Sigmoid colon (tissue), 7 donors: ENCODE results near the gene VPS45. TPM values are rescaled to one million over a fixed set of nuclear protein-coding genes. Genes with fewer than 3 reads are reported as not detected.

Experiments
- DNase-seq: peaks from one replicate; pipeline ENCODE4 v3.0.0-alpha.2; 2019
- H3K27ac ChIP-seq, 4 donors: fragments of 200-600 bp; sonication (generic); one replicate each; pipeline ENCODE4 v1.5.1; 2016 to 2019; ENCODE audit warnings: mild to moderate bottlenecking in 1 of 4
- H3K27me3 ChIP-seq, 3 donors: fragments of 200-600 bp; sonication (generic); one replicate each; pipeline ENCODE4 v1.5.1; 2019; ENCODE audit warnings: mild to moderate bottlenecking in 1 of 3
- H3K36me3 ChIP-seq, 4 donors: fragments of 200-600 bp; sonication (generic); one replicate each; pipeline ENCODE4 v1.5.1; 2016 to 2019
- H3K4me1 ChIP-seq, 4 donors: fragments of 200-600 bp; sonication (generic); one replicate each; pipeline ENCODE4 v1.5.1; 2017 to 2019
- H3K4me3 ChIP-seq, 4 donors: fragments of 200-600 bp; sonication (generic); one replicate each; pipeline ENCODE4 v1.5.1; 2017 to 2019; ENCODE audit warnings: mild to moderate bottlenecking in 2 of 4, moderate library complexity in 1 of 4
- H3K9me3 ChIP-seq, 4 donors: fragments of 200-600 bp in 3 of 4; sonication (generic) in 3 of 4; one replicate each; pipeline versions ENCODE4 v1.5.1 to v1.6.1; 2013 to 2019
- EP300 ChIP-seq, 4 donors: sonication (generic); formaldehyde crosslinking; IDR thresholded peaks; one replicate each; pipeline ENCODE4 v1.6.1; 2017; ENCODE audit warnings: antibody characterized with exemption in 4 of 4
- POLR2A ChIP-seq, 2 donors: fragments of 450-650 bp; IDR thresholded peaks; one replicate each; pipeline ENCODE4 v1.6.1; 2016; ENCODE audit warnings: antibody characterized with exemption in 2 of 2, mild to moderate bottlenecking in 2 of 2, moderate library complexity in 2 of 2
- POLR2AphosphoS5 ChIP-seq, 4 donors: sonication (generic); formaldehyde crosslinking; IDR thresholded peaks; one replicate each; pipeline ENCODE4 v1.6.1; 2017; ENCODE audit warnings: antibody characterized with exemption in 4 of 4
- WGBS, 2 donors: extraction: QIAGEN DNeasy Blood & Tissue Kit; methylation state at CpG; one replicate each; pipeline ENCODE4 v1.1.7; 2013; 5-methylcytosine and 5-hydroxymethylcytosine counted together
- intact Hi-C: fragments of 100-400 bp; cut with DNase I; formaldehyde crosslinking; loops from one replicate; pipeline ENCODE4 v1.15.1; 2023
- polyA plus RNA-seq, 3 donors: library from polyadenylated mRNA; stranded (reverse); fragments of 200-250 nt; gene quantifications; one replicate each; pipeline ENCODE4 v1.2.3, GENCODE V29; 2013
- total RNA-seq, 4 donors: library from RNA; depleted of rRNA; stranded (reverse); fragments of >200 nt; gene quantifications; one replicate each; pipeline ENCODE4 v1.1.0, GENCODE V29; 2016
- TF ChIP-seq, protein P1 (sequence below), 4 experiments: fragments of 450-650 bp in 3 of 4; fragments of 200-600 bp in 1 of 4; IDR thresholded peaks; one replicate each; pipeline ENCODE4 v1.5.1; 2016 to 2019; ENCODE audit warnings: antibody characterized with exemption in 4 of 4, mild to moderate bottlenecking in 3 of 4, moderate library complexity in 2 of 4
- donor health status: healthy with polysubstance abuse.
- donor health status: Bipolar disorder and iron deficiency.
- donor health status: healthy.

Gene VPS45
- total and polyA plus RNA-seq, 7 donors = 16.2 to 68.1 (median 44.6) TPM

DNA sequence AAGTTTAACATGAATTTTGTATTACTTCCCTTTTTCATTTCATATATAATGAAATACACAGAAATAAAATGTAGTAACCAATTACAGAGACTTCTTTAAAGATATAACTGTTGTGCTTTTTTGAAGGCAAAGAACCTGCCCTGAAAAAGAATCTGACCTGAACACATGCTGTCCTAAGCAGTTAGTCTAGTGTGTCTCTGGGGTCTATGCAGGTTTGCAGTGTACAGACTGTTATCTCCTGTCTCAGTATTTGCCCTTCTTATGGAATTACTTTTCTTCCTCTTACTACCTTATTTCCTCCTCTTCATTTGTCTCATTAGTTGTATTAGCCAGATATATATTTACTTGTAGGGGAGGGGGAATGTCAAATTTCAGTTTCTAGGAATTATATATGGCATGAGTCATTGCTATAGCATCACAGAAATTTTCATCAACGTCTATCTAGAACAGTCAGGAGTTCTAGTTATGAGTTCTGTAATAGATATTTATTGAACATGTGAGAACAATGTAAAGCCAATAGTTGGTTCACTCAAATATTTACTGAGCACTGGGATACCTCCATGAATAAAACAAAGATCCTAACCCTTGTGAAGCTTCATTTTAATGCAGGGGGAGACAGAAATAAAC is 53.8 kb downstream of the VPS45 start:
- H3K27ac ChIP-seq = no peak overlapping the region
- WGBS, 2 donors = 53 to 55% methylated on average over 1 of the region's 1 CpG
- no peak for DNase-seq
- H3K27me3 ChIP-seq = no peaks in the 10 kb centered on the region
- H3K9me3 ChIP-seq = no peaks in the 10 kb centered on the region
- peaks cover 0 to 9% (median 0%) of the 10 kb centered on the region in 4 donors for H3K36me3 ChIP-seq
- TF ChIP-seq POLR2AphosphoS5 (IDR thresholded peaks at IDR 0.05) (no peak), POLR2A (IDR thresholded peaks at IDR 0.05) (no peak), EP300 (IDR thresholded peaks at IDR 0.05) (no peak)
- TF ChIP-seq, protein P1, sequence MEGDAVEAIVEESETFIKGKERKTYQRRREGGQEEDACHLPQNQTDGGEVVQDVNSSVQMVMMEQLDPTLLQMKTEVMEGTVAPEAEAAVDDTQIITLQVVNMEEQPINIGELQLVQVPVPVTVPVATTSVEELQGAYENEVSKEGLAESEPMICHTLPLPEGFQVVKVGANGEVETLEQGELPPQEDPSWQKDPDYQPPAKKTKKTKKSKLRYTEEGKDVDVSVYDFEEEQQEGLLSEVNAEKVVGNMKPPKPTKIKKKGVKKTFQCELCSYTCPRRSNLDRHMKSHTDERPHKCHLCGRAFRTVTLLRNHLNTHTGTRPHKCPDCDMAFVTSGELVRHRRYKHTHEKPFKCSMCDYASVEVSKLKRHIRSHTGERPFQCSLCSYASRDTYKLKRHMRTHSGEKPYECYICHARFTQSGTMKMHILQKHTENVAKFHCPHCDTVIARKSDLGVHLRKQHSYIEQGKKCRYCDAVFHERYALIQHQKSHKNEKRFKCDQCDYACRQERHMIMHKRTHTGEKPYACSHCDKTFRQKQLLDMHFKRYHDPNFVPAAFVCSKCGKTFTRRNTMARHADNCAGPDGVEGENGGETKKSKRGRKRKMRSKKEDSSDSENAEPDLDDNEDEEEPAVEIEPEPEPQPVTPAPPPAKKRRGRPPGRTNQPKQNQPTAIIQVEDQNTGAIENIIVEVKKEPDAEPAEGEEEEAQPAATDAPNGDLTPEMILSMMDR (IDR thresholded peaks at IDR 0.05) = no peak
- H3K4me1 ChIP-seq = no peaks in the 10 kb centered on the region
- intact Hi-C loops = no loop called here
- no peak overlapping the region for H3K4me3 ChIP-seq

GRCh38 chr1:150126811-150127210 is 59.2 kb downstream of the VPS45 start:
- DNase-seq = no peak
- H3K27me3 ChIP-seq = no peaks in the 10 kb centered on the region
- intact Hi-C loops = no loop called here
- TF ChIP-seq POLR2AphosphoS5 (IDR thresholded peaks at IDR 0.05) = no peak
- no peak for TF ChIP-seq POLR2A (IDR thresholded peaks at IDR 0.05)
- TF ChIP-seq EP300 (IDR thresholded peaks at IDR 0.05) = no peak
- TF ChIP-seq, protein P1 (IDR thresholded peaks at IDR 0.05) = no peak
- 93% methylated on average over 2 of the region's 2 CpGs for WGBS, 2 donors
- H3K36me3 ChIP-seq = peaks cover 0 to 8% (median 0%) of the 10 kb centered on the region in 4 donors
- no peak overlapping the region for H3K27ac ChIP-seq
- no peak overlapping the region for H3K4me3 ChIP-seq
- H3K4me1 ChIP-seq = no peaks in the 10 kb centered on the region
- H3K9me3 ChIP-seq = no peaks in the 10 kb centered on the region

GRCh38 chr1:150127464-150127863 is 59.9 kb downstream of the VPS45 start:
- DNase-seq = no peak
- Histone ChIP-seq H3K27ac (no peak overlapping the region), H3K4me3 (no peak overlapping the region), H3K36me3 (peaks cover 0 to 4% (median 0%) of the 10 kb centered on the region in 4 donors), H3K27me3 (no peaks in the 10 kb centered on the region), H3K9me3 (no peaks in the 10 kb centered on the region), H3K4me1 (no peaks in the 10 kb centered on the region)
- intact Hi-C loops = no loop called here
- no peak for TF ChIP-seq POLR2A (IDR thresholded peaks at IDR 0.05)
- no peak for TF ChIP-seq EP300 (IDR thresholded peaks at IDR 0.05)
- no peak for TF ChIP-seq POLR2AphosphoS5 (IDR thresholded peaks at IDR 0.05)
- TF ChIP-seq, protein P1 (IDR thresholded peaks at IDR 0.05) = no peak

GRCh38 chr1:150127868-150128267 is 60.3 kb downstream of the VPS45 start:
- DNase-seq = no peak
- H3K27me3 ChIP-seq = no peaks in the 10 kb centered on the region
- 95 to 96% methylated on average over 7 of the region's 7 CpGs for WGBS, 2 donors
- peaks cover 0 to 4% (median 0%) of the 10 kb centered on the region in 4 donors for H3K36me3 ChIP-seq
- intact Hi-C loops = no loop called here
- no peak overlapping the region for H3K4me3 ChIP-seq
- H3K27ac ChIP-seq = no peak overlapping the region
- no peaks in the 10 kb centered on the region for H3K9me3 ChIP-seq
- no peak for TF ChIP-seq POLR2A (IDR thresholded peaks at IDR 0.05)
- no peak for TF ChIP-seq POLR2AphosphoS5 (IDR thresholded peaks at IDR 0.05)
- TF ChIP-seq, protein P1 (IDR thresholded peaks at IDR 0.05) = no peak
- no peak for TF ChIP-seq EP300 (IDR thresholded peaks at IDR 0.05)
- no peaks in the 10 kb centered on the region for H3K4me1 ChIP-seq

DNA sequence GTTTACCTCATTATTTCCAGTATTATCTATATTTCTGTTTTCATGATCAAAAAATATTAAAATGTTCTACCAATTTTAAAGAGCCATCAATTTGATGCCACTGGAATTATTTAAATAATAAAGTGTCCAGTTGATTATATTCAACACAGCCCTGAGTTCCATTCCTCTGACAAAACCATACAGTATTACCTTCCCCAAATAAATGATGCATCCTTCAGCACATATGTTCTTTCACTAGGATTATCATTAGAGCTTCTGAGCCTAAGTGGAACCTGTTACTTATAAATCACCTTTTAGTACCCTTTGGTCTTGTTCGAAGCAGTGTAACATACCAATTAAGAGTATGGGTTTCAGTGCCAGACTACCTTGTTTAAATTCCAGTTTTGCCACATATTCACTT is 64.8 kb downstream of the VPS45 start:
- no peak overlapping the region for H3K4me3 ChIP-seq
- WGBS, 2 donors = 92 to 96% methylated on average over 1 of the region's 1 CpG
- peaks cover 0 to 4% (median 0%) of the 10 kb centered on the region in 4 donors for H3K36me3 ChIP-seq
- H3K4me1 ChIP-seq = no peaks in the 10 kb centered on the region
- no peak for DNase-seq
- H3K9me3 ChIP-seq = no peaks in the 10 kb centered on the region
- intact Hi-C loops = no loop called here
- TF ChIP-seq POLR2A (IDR thresholded peaks at IDR 0.05) (no peak), EP300 (IDR thresholded peaks at IDR 0.05) (no peak)
- TF ChIP-seq, protein P1 (IDR thresholded peaks at IDR 0.05) = no peak
- no peak overlapping the region for H3K27ac ChIP-seq
- no peaks in the 10 kb centered on the region for H3K27me3 ChIP-seq
